Stimulated activated CD8-positive, alpha-beta memory T cell treated with anti-CD3 and anti-CD28 coated beads, Interleukin-2, amount 100 ng/mL, for 1 hour (primary cell): ENCODE data around the gene VANGL1.

Experiments
- DNase-seq, 2 donors: peaks; one replicate each; pipeline ENCODE4 v3.0.0-alpha.2; 2020; ENCODE audit warnings: low read depth in 2 of 2

VANGL1 gene

DNA sequence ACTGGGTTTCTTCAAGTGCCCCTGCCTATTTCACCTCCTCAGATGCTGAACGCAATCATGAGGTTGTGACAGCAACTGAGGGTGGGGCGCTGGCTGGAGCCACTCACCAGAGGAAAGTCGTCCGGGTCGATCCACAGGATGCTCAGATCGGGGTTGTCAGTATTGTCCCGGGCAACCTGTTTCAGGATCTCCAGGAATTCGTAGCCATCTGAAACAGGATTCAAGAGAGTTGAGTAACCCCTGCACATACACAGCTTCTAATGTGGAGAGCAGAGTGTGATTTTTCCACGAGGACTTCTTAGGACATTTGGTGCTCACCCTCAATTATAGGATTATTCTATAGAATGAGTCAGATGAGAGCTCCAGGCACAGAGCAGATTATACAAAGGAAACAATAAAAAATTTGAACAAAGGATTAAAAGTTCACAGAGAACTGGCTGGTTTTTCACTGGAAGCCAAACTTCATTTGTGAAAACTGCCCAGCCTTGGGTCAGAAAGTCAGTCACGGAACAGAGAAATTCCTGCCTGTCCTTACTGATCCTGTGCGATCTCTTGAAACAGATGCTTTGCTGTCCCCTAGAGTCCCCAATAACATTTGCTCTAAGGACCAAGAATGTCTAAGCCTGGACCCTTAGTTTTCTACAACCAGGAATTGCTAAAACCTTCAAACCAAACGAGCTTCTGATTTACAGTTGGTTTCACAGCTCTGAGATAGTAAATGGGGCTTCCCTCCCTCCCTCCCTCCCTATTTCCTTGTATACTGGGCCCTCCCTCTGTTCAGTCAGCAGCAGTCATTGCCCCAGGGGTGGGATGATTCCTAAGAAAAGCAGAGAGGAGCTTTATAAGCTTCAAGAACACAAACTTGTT lies 63.5 kb downstream of the VANGL1 start:
- DNase-seq, result no peak

DNA sequence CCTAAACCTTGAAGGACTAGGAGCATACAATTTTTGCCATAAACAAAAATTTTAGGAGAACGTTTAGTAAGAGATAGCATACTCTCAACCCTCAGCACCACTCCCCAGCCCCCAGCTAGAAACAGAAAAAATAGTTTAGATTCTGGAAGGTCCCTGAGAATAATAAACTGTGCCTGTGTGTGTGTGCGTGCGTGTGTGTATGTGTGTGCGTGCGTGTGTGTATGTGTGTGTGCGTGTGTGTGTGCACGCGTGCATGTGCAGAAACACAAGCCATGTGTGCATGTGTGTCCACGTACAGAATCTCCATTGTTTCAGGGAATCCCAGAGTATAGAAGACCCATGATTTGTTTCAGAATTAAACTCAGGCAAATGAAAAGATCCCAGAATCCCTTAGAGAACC lies 64.2 kb downstream of the VANGL1 start:
- DNase-seq, result no peak

- no peak for DNase-seq
Measured at GRCh38 chr1:115706587-115707425, 65.0 kb downstream of the VANGL1 start.

GRCh38 chr1:115710859-115711624 lies 69.3 kb downstream of the VANGL1 start:
- no peak for DNase-seq

- no peak for DNase-seq
Measured at GRCh38 chr1:115712911-115713609, 71.3 kb downstream of the VANGL1 start.

DNA sequence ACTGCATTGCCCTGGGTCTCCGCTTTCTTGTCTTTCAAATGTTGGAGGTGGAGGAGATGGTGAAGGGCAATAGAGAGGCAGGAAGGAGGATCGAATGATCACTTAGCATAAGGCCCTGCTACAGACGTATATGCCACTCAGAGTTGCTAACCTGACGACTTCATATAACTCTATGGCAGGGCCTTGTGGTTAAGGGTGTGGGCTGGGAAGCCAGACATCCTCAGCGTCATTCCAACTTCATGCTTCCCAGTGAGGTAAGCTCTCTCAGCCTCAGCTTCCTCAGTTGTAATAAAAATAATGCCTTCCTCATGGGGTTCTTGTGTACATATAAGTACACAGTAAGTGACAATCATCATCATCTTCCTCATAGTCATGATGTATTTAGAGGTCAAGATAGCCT lies 72.1 kb downstream of the VANGL1 start:
- DNase-seq, result no peak

DNA sequence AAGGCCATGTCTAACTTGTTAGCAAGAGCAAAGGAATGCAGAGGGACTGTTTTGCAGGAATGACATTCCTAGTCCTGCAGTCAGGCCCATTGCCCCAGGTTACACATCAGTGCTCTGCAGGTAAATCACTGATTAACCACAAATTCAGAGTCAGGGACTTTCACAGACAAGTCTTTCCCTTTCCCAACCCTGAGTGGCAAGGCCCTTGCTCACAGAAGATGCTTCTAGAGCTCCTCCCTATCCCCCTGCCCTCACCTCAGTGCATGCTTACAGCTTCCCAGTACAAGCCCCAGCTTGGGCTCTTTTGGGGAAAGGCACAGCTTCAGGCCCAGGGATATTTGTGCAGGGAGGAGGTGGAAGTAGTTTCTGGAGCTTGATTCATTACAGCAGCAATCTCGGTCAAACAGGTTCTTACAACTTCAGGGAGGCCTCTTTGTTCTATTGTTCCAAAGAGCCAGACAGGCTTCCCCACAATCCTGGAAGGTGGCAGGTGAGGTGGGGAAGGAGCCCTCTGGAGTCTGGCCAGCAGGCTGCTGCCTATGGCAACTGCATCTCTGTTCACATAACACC lies 72.9 kb downstream of the VANGL1 start:
- no peak for DNase-seq

DNA sequence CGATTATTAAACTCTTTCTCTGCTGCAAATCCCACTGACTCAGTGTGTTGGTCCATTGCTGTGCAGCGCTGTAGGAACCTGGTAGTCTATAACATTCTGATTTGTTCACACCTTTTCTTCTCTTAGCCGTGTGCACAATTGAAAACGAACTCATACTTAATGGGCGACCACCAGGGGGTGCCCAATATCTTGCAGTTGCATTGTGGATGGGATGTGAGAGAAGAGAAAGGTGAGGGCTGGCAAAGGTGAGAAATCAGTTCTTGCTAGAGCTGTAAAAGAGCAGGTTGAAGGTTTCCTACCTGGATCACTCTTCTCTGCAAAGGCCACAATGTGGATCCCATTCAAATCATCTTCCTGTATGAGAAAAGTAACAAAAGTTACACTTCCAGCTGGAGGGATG lies 75.8 kb downstream of the VANGL1 start:
- DNase-seq, result no peak

GRCh38 chr1:115718011-115718754 lies 76.4 kb downstream of the VANGL1 start:
- DNase-seq, result no peak

DNA sequence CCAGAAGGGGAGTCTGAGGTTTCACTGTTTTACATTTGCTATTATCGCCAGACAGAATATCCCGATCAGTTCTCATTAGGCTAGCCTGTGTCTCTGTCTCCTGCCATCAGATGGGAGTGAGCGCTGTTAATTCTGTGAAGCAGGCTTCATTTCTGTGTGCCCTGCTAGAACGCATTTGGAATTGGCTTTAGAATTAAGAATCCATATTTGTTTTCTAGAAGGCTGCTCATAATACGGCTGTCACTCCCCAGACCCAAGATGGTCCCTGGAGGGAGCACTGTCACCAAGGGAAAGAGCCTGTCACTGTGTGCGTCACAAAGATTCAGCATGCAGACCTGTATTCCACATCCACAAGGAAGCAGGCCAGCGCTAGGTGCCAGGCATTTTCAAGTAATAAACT lies 77.5 kb downstream of the VANGL1 start:
- no peak for DNase-seq

DNA sequence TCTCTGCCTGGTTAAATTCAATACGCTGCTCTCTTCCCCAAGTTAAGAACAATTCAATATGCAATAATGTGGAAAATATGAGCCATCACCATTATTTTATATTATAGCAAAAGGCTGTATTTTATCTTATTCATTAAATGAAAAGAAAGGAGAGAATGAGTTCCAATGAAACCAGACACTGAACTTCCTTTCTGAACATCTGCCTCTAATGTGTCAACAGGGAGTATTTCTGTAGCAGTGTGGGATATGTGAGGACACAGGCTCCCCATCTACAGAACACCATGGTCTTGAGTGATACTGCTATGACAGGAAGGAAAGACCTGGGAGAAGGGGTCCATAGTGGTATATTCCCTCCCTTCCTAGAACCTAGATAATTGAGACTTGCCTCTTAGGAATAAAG lies 80.5 kb downstream of the VANGL1 start:
- DNase-seq, result no peak

DNA sequence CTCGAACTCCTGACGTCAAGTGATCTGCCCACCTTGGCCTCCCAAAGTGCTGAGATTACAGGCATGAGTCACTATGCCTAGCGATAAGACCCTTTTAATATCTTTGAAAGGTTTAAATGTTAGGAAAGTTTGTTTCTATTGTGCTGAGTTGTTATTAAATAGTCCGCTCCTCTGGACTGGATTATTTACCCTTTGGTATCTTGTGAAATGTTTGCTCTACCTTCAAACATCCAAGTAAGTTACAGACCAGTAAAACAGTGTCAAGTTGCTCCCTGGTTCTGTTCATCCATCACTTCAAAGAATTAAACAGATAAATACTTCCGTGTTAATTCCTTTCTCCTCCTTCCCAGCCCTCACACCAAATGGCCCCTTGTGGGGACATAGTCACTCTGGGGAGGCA lies 82.0 kb downstream of the VANGL1 start:
- no peak for DNase-seq

- no peak for DNase-seq
Measured at GRCh38 chr1:115725600-115725999, 83.8 kb downstream of the VANGL1 start.

GRCh38 chr1:115726161-115726560 lies 84.4 kb downstream of the VANGL1 start:
- DNase-seq, result no peak

- no peak for DNase-seq
Measured at GRCh38 chr1:115726570-115726969, 84.8 kb downstream of the VANGL1 start.

GRCh38 chr1:115727706-115728249 lies 86.0 kb downstream of the VANGL1 start:
- DNase-seq, result no peak

DNA sequence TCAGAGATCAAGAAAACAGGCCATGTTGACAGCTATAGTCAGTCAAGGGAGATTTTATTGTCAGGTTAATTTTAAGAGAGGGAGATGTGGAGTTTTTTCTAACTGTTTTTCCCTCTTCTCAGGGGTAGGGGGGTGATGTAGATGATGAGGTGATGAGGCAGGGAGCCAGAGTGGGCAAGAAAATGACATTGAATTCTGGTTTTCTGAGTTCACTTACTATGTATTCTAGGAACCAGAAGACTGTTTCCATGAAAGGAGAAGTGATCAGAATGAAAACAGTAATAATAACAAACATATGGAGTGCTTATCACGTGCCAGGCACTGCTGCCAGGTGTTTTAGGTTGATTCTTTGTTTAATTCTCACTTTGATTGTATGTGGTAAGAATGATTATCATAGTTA lies 86.6 kb downstream of the VANGL1 start:
- DNase-seq, result no peak

DNA sequence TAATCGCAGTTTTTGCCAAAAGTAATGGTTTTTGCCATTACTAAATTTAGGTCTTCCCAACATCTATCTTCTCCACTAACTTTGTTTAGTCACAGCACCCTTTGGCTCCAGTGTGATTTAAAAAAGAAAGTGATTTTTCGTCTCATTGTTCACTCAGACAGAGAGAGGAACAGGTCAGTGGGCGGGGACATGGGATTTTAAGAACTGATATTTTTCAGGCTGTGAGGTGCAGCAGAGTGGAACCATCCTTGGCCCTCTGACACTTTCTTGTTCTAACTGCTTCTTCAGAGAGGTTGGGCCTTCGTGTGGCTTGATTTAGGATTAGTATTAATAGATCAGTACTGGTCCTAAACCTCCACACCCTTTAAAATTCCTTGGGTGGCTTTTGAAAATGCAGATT lies 88.0 kb downstream of the VANGL1 start:
- DNase-seq, result no peak

DNA sequence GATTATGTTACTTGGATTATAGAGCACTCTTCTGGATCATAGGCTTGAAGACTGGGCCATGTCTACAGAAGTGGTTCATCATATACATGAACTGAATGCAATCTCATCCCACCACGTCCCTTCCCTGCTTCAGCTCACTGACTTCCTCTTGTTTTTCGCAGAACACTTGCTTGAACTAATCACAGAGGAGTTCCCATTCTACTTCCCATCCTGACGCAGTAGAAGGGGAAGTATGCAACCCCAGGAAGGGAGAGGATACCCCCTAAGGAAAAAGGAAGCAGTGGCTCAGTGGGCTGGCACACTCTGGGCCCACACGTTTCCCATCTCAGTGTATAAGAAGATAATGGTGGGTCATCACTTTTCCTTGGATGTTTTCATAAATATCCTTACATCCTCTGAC lies 90.5 kb downstream of the VANGL1 start:
- DNase-seq, result no peak

DNA sequence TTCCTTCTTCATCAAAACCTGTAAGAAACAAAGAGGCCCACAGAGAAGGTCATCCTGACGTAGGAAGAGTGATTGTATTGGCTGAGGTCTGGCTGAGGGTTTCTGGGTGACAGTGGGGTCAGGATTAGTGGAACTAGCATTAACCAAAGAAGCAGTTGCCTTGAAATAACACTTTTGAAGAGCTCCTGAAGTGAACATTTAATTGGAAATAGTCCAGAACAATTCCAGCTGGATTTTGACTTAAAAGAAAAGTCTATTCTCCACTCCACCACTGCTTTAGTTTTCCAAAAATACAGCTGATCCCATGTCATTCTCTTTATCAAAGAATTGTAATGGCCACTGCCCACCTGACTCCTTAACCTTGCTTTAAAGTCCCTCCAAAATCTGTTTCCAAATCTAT lies 99.0 kb downstream of the VANGL1 start:
- DNase-seq, result no peak
